ENCODE results near the gene TMEM117.

DNA sequence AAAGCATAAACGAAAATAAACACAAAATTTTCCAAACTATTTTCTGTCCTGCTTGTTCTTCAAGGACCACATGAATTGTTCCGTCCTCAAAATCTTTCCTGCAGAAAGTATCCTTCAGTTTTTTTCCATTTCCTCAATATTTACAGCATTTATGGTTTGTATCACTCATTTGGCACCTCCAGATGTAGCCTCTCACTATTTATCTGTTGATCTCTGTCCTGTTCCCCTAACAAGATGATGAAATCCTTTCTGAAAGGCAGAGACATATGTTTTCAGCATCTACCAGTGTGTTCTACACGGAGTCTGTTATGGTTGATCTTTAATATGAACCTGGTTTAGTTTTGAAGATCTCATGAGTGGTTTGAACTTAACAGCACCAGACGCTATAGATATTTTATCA, 550.1 kb downstream of the TMEM117 start:
- TF ChIP-seq POLR2A (IDR thresholded peaks at IDR 0.05), result no peak
- TF ChIP-seq, protein P1, sequence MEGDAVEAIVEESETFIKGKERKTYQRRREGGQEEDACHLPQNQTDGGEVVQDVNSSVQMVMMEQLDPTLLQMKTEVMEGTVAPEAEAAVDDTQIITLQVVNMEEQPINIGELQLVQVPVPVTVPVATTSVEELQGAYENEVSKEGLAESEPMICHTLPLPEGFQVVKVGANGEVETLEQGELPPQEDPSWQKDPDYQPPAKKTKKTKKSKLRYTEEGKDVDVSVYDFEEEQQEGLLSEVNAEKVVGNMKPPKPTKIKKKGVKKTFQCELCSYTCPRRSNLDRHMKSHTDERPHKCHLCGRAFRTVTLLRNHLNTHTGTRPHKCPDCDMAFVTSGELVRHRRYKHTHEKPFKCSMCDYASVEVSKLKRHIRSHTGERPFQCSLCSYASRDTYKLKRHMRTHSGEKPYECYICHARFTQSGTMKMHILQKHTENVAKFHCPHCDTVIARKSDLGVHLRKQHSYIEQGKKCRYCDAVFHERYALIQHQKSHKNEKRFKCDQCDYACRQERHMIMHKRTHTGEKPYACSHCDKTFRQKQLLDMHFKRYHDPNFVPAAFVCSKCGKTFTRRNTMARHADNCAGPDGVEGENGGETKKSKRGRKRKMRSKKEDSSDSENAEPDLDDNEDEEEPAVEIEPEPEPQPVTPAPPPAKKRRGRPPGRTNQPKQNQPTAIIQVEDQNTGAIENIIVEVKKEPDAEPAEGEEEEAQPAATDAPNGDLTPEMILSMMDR (IDR thresholded peaks at IDR 0.05), result no peak
